Activated T-cell treated with anti-CD3 and anti-CD28 coated beads, Interleukin-2, amount 50 U/mL, for 72 hours (primary cell): ENCODE data around the gene TOR1A. TPM values are rescaled to one million over a fixed set of nuclear protein-coding genes. Genes with fewer than 3 reads are reported as not detected.
A peak's percentile ranks its signal among the peaks of the same experiment; 100 is the strongest.
"Not testable (repeated sequence)": the region's sequence is repeated elsewhere in the genome, so short reads cannot be mapped to it uniquely, and the experiment has no call there.

Source experiments
- ATAC-seq, 2 donors: fragments of 150-1000 bp; cut with Tn5 transposase; replicated peaks in 1 of 2; 2 replicates each; pipeline ENCODE4 v1.10.0; 2021; ENCODE audit warnings: moderate library complexity in 2 of 2, mild to moderate bottlenecking in 1 of 2
- DNase-seq, 2 donors: peaks; one replicate each; pipeline ENCODE4 v3.0.0; 2021 to 2022; ENCODE audit warnings: mixed read lengths in 1 of 2
- H3K27ac Mint-ChIP-seq: one replicate; pipeline ENCODE4 v1.8.0; 2022; ENCODE audit warnings: mild to moderate bottlenecking, moderate library complexity, mixed read lengths
- H3K27me3 Mint-ChIP-seq: one replicate; pipeline ENCODE4 v1.8.0; 2022; ENCODE audit warnings: low read depth, mixed read lengths
- H3K36me3 Mint-ChIP-seq, 2 donors: one replicate each; pipeline ENCODE4 v1.8.0; 2022; ENCODE audit warnings: mixed read lengths in 2 of 2, mild to moderate bottlenecking in 1 of 2; ENCODE audit not compliant: insufficient read depth in 2 of 2
- H3K4me1 Mint-ChIP-seq: one replicate; pipeline ENCODE4 v1.8.0; 2022; ENCODE audit warnings: low read depth, mixed read lengths
- H3K4me3 Mint-ChIP-seq, 2 donors: one replicate each; pipeline ENCODE4 v1.8.0; 2022; ENCODE audit warnings: mild to moderate bottlenecking in 2 of 2, mixed read lengths in 2 of 2, moderate library complexity in 2 of 2
- H3K9me3 Mint-ChIP-seq, 2 donors: one replicate each; pipeline ENCODE4 v1.8.0; 2022; ENCODE audit warnings: mixed read lengths in 2 of 2
- total RNA-seq, 2 donors: library from RNA; stranded (reverse); gene quantifications; one replicate each; pipeline ENCODE4 v1.2.3, GENCODE V29; 2022

TOR1A gene
- total RNA-seq, 2 donors from 2014 or later = 47.0 to 49.3 TPM

DNA sequence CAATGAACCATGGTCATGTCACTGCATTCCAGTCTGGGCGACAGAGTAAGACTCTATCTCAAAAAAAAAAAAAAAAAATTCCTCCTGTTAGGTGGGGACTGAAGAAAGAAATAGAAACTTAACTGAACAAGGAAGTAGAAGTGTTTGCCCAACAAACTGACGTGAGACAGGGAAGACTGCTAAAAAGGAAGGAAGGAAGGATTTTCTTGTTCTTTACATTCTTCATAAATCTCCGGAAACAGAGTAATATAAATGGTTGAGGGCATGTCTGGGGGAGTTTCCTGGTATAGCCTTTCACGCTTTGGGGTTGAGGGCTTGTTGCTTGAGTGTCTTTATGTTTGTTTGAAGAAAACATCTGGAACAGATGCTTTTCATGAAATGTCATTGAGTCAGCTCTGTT lies 17.9 kb downstream of the TOR1A start:
- peaks cover 10 to 20% of the 10 kb centered on the region in 2 donors for H3K36me3 Mint-ChIP-seq
- H3K27me3 Mint-ChIP-seq = no peaks in the 10 kb centered on the region
- H3K4me3 Mint-ChIP-seq = peak overlapping the region in 1 of 2 donors; percentile 42
- ATAC-seq (no peak), DNase-seq (no peak)
- H3K9me3 Mint-ChIP-seq = no peaks in the 10 kb centered on the region
- peak overlapping the region; percentile 81 for H3K27ac Mint-ChIP-seq
- H3K4me1 Mint-ChIP-seq = peaks cover 45% of the 10 kb centered on the region

DNA sequence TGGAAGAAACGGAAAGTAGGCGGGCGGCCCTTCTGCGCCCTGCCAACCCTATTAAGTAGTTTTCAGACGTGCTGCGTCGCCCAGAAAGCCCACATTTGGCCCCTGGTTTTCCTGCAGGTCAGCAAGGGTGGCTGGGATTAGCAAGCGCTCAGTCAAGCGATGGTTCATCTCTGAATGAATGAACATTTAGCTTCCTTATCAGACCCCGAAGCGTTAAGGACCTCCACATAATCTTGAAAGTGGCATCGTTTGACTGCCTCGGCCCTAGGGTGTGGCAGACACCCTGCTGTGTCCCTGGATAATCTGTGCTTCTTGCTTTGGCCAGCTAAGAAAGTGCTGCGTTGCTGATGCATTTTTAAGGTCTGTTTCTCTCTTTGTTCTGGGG lies 20.3 kb downstream of the TOR1A start:
- ATAC-seq (peak in 1 of 2 donors; percentile 2), DNase-seq (no peak)
- no peaks in the 10 kb centered on the region for H3K9me3 Mint-ChIP-seq
- H3K4me1 Mint-ChIP-seq = peaks cover 36% of the 10 kb centered on the region
- H3K27me3 Mint-ChIP-seq = no peaks in the 10 kb centered on the region
- H3K36me3 Mint-ChIP-seq = peaks cover 3 to 13% of the 10 kb centered on the region in 2 donors
- peak overlapping the region; percentile 94 to 96 for H3K4me3 Mint-ChIP-seq
- H3K27ac Mint-ChIP-seq = peak overlapping the region; percentile 82

DNA sequence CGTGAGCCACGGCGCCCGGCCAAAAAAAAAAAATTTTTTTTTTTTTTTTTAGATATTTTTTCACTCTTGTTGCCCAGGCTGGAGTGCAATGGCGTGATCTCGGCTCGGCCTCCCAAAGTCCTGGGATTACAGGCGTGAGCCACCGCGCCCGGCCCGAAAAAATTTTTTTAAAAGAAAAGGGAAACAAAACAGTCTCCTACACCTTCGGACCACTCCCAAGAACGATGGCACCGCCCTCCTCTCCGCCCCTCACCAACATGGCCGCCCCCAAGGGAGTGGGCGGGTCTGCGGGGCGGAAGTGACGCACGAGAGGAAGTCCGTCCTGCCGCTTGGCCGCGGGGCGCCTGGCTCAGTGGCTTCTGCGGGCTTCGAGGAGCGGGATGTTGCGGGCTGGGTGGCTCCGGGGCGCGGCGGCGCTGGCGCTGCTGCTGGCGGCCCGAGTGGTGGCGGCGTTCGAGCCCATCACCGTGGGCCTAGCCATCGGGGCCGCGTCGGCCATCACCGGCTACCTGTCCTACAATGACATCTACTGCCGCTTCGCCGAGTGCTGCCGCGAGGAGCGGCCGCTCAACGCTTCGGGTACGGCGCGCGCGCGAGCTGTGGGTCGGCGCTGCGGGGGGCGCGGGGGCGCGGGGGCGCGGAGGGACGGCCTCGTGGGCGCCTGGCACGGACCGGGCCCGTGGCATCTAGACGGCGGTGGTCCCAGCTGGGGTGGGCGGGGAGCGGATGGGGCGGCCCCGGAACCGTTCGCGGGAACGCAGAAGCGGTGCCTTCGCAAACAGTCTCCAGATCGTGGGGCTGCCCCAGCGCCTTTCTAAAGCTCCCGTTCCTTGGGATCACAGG lies 20.9 kb downstream of the TOR1A start, which contains the start of gene TOR1B:
Gene TOR1B (plus strand): TSS at position 352 of the 843 bp plus-strand sequence. CDS start 29 bp downstream, at position 381.
- DNase-seq (peak; percentile 93 to 98), ATAC-seq (peak; percentile 96)
- Mint-ChIP-seq H3K9me3 (no peaks in the 10 kb centered on the region), H3K36me3 (peaks cover 1 to 12% of the 10 kb centered on the region in 2 donors), H3K27ac (peak within 1 kb of the TSS; percentile 85), H3K4me1 (peaks cover 36% of the 10 kb centered on the region), H3K4me3 (peak within 1 kb of the TSS; percentile 94 to 96), H3K27me3 (no peaks in the 10 kb centered on the region)

DNA sequence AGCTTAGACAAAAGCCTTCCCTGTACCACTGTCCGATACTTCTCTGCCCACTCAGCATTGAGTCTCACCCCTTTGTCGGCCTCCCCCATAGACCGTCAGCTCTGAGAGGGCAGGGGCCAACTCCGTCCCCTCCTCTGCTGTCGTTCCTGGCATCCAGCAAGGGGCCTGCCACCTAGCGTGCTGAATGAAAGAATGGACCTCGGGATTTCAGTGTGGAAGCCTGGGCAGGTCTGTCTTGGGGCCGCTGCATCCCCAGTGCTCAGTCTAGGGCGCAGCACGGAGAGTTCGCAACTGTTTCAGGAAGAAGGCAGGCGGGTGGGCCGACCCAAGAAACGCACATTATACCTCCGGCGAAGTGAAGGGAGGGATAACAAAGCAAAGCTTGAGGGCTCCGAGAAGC lies 22.4 kb downstream of the TOR1A start:
- ATAC-seq = no peak
- Mint-ChIP-seq H3K36me3 (peaks cover 1 to 12% of the 10 kb centered on the region in 2 donors), H3K27me3 (no peaks in the 10 kb centered on the region), H3K4me1 (peaks cover 26% of the 10 kb centered on the region), H3K4me3 (peak overlapping the region; percentile 25 to 35), H3K9me3 (no peaks in the 10 kb centered on the region), H3K27ac (no peak overlapping the region)
- no peak for DNase-seq

DNA sequence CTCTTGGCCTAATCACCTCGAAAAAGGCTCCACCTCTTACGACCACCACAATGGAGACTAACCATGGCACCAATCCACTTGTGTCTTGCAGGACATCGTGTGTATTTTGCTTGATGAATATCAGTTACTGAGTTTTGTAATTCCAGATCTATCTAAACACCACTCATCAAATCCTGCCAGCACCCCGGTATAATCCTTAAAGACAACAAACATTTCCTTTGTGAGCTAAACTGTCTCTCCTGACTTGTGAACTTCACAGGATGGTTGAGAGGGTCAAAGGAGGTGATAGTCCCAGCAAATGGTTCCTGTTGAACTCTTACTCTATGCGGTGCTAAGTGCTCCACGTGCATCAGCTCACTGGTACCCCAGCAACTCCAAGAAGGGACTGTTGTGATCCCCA lies 25.0 kb downstream of the TOR1A start:
- Mint-ChIP-seq H3K9me3 (no peaks in the 10 kb centered on the region), H3K4me1 (peaks cover 8% of the 10 kb centered on the region), H3K4me3 (no peak overlapping the region), H3K27me3 (no peaks in the 10 kb centered on the region), H3K36me3 (peaks cover 1% of the 10 kb centered on the region in 2 donors), H3K27ac (no peak overlapping the region)
- no peak for ATAC-seq
- no peak for DNase-seq

DNA sequence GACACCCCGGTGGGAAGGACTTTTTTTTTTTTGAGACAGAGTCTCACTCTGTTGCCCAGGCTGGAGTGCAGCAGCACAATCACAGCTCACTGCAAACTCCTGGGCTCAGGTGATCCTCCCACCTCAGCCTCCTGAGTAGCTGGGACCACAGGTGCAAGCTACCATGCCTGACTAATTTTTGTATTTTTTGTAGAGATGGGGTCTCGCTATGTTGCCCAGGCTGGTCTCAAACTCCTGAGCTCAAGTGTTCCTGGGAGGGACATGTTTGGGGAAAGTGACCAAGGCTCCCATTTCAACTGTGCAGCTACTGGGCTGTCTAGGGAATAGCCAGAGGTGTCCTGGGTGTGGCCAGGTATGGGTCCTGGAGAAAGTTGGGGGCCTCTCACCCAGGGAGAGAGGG lies 27.9 kb downstream of the TOR1A start:
- not testable (repeated sequence) for ATAC-seq, H3K27me3 Mint-ChIP-seq, H3K27ac Mint-ChIP-seq, H3K4me3 Mint-ChIP-seq, H3K36me3 Mint-ChIP-seq, DNase-seq, H3K4me1 Mint-ChIP-seq, H3K9me3 Mint-ChIP-seq

DNA sequence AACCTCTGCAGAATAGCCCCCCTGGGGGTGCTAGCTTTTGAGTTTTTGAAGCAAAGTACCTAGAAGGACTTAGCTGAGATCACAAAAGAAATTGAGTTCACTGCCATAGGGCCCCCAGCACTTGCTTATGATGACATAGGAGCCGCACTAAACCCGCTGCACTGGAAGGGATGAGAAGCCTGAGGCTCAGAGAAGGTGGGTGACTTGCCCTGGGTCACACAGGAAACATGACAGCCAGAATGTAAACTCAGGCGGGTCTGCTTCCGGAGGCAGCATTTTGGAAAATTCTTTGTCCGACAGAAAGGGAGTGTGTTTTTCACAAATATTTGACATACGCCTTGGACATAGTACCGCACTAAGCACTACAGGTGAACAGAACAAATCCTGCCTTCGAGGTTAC lies 29.4 kb downstream of the TOR1A start:
- Mint-ChIP-seq H3K4me3 (no peak overlapping the region), H3K9me3 (no peaks in the 10 kb centered on the region), H3K36me3 (no peaks in the 10 kb centered on the region), H3K27ac (no peak overlapping the region), H3K27me3 (no peaks in the 10 kb centered on the region), H3K4me1 (peaks cover 10% of the 10 kb centered on the region)
- ATAC-seq (no peak), DNase-seq (no peak)

DNA sequence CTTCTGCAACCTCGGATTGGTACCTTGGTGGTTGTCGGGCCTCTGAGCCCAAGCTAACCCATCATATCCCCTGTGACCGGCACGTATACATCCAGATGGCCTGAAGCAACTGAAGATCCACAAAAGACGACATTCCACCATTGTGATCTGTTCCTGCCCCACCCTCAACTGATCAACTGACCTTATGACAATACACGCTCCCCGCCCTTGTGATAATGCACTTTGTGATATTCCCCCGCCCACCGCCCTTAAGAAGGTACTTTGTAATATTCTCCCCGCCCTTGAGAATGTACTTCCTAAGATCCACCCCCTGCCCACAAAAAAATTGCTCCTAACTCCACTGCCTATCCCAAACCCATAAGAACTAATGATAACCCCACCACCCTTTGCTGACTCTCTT lies 37.5 kb downstream of the TOR1A start:
- peaks cover 10% of the 10 kb centered on the region for H3K4me1 Mint-ChIP-seq
- H3K36me3 Mint-ChIP-seq = no peaks in the 10 kb centered on the region
- no peak overlapping the region for H3K4me3 Mint-ChIP-seq
- peaks cover 8% of the 10 kb centered on the region for H3K27me3 Mint-ChIP-seq
- no peak for DNase-seq
- H3K9me3 Mint-ChIP-seq = no peaks in the 10 kb centered on the region
- no peak for ATAC-seq
- no peak overlapping the region for H3K27ac Mint-ChIP-seq

DNA sequence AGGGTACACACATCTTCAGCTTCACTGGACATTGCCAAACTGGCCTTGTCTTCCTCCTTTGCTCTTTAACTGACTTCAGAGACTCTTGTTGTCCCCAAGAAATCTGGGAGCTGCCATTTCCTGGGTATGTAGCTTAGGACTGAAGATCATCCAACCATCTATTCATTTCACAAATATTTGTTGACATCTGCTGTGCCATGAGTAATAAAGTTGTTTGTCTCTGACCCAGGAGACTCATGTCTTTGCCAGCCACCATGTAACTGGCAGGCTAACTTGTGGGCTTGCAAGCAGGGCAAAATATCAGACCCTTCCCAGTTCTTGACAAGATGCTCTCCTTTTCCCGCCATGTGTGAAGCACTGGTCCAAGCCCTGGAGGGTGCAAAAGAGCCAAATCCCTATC lies 38.1 kb downstream of the TOR1A start:
- Mint-ChIP-seq H3K4me3 (no peak overlapping the region), H3K9me3 (no peaks in the 10 kb centered on the region), H3K27ac (no peak overlapping the region), H3K4me1 (peaks cover 9% of the 10 kb centered on the region), H3K36me3 (no peaks in the 10 kb centered on the region), H3K27me3 (peaks cover 8% of the 10 kb centered on the region)
- DNase-seq = no peak
- ATAC-seq = no peak

DNA sequence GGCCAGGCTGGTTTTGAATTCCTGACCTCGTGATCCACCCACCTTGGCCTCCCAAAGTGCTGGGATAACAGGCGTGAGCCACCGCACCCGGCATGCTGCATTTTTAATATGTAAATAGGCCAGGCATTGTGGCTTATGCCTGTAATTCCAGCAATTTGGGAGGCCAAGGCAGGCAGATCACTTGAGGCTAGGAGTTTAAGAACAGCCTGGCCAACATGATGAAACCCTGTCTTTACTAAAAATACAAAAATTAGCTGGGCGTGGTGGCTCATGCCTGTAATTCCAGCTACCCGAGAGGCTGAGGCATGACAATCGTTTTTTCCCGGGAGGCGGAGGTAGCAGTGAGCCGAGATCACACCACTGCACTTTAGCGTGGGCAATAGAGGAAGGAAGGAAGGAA lies 39.0 kb downstream of the TOR1A start:
- not testable (repeated sequence) for ATAC-seq, H3K4me1 Mint-ChIP-seq, H3K36me3 Mint-ChIP-seq, H3K27me3 Mint-ChIP-seq, H3K9me3 Mint-ChIP-seq, H3K4me3 Mint-ChIP-seq, H3K27ac Mint-ChIP-seq, DNase-seq

DNA sequence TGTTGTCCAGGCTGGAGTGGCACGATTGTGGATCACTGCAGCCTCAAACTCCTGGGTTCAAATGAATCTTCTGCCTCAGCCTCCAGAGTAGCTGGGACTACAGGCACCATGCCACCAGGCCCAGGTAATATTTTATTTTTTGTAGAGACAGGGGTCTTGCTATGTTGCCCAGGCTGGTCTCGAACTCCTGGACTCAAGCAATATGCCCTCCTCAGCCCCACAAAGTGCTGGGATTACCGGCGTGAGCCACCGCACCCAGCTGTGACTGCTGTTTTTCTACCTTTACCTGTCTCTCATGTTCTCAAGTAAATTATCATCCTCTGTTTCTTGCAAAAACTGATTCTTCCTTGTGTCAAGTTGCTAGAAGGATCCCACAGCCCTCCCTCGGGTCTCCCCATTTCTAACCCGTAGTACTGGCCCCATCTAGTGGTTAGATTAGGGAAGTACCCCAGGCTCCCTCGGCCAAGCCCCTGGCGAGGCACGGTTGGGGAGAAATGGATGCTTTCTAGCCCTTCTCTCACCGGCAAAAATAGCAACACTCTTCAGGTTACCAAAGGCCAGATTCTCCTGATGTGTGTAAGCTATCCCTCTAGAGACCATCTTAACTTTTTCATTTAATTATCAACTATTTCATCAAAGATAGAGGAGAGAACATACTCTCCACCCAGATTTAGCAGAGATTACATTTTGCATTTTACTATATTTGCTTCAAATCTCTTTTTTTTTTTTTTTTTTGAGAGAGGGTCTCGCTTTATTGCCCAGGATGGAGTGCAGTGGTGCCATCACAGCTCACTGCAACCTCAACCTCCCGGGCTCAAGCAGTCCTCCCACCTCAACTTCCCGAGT lies 40.2 kb downstream of the TOR1A start:
- Mint-ChIP-seq H3K4me3 (no peak overlapping the region), H3K27me3 (peaks cover 15% of the 10 kb centered on the region), H3K27ac (no peak overlapping the region), H3K9me3 (no peaks in the 10 kb centered on the region), H3K36me3 (no peaks in the 10 kb centered on the region), H3K4me1 (no peaks in the 10 kb centered on the region)
- ATAC-seq = peak; percentile 95 to 97
- DNase-seq = peak; percentile 78 to 86

DNA sequence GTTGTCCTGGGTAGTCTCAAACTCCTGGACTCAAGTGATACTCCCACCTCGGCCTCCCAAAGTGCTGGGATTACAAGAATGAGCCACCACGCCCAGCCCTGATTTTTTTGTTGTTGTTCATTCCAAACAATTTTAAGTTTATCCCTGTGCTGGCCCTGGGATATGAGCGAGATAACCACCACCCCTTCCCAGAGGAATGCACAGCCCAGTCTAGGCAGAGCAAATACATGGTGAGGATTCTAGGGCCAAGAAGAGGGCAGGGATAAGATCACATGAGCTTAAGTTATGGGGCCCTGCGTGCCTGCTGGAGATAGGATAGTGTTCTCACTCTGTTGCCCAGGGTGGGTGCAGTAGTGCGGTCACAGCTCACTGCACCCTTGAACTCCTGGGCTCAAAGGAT lies 42.0 kb downstream of the TOR1A start:
- Mint-ChIP-seq H3K4me3 (no peak overlapping the region), H3K27me3 (peaks cover 24% of the 10 kb centered on the region), H3K4me1 (peaks cover 11% of the 10 kb centered on the region), H3K36me3 (no peaks in the 10 kb centered on the region), H3K9me3 (no peaks in the 10 kb centered on the region), H3K27ac (no peak overlapping the region)
- no peak for ATAC-seq
- no peak for DNase-seq

DNA sequence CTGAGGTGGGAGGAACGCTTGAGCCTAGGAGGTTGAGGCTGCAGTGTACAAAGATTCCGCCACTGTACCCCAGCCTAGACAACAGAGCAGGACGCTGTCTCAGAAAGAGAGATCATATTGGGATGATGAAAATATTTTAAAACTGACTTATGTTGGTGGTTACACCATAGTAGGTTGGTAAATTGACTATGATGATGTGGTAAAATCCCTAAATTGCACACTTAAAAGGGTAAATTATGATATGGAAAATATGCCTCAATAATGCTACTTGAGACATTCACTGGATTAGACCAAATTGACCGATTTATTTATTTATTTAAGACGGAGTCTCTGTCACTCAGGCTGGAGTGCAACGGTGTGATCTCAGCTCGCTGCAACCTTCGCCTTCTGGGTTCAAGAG lies 42.8 kb downstream of the TOR1A start:
- Mint-ChIP-seq H3K9me3 (no peaks in the 10 kb centered on the region), H3K4me3 (no peak overlapping the region), H3K27me3 (peaks cover 22% of the 10 kb centered on the region), H3K27ac (no peak overlapping the region), H3K4me1 (peaks cover 20% of the 10 kb centered on the region), H3K36me3 (no peaks in the 10 kb centered on the region)
- DNase-seq (no peak), ATAC-seq (no peak)
